ENCODE measurements around the gene MMP24OS. TPM values are rescaled to one million over a fixed set of nuclear protein-coding genes. Genes with fewer than 3 reads are reported as not detected.

The MMP24OS gene
- total and polyA plus RNA-seq, 4 donors: 5.2 to 16.0 (median 10.3) TPM

- peaks cover 2 to 13% (median 12%) of the 10 kb centered on the region in 4 donors for H3K4me1 ChIP-seq (ENCODE audit: control insufficient read depth in 4 of 4, insufficient read depth in 4 of 4, low read length in 3 of 4)
- no peak overlapping the region for H3K9ac ChIP-seq (ENCODE audit: low read depth in 1 of 2, low read length in 2 of 2)
- no peaks in the 10 kb centered on the region for H3K9me3 ChIP-seq (ENCODE audit: control insufficient read depth in 4 of 4, low read length in 3 of 4)
- H3K4me3 ChIP-seq (ENCODE audit: low read depth in 1 of 3, low read length in 3 of 3): no peak overlapping the region
- H3K27me3 ChIP-seq (ENCODE audit: control insufficient read depth in 4 of 4, insufficient read depth in 4 of 4, low read length in 3 of 4): no peaks in the 10 kb centered on the region
- DNase-seq (ENCODE audit: low spot score): no peak
- no peak for TF ChIP-seq YY1 (IDR thresholded peaks at IDR 0.05)
- TF ChIP-seq MAX (IDR thresholded peaks at IDR 0.05): no peak
- TF ChIP-seq GABPA (IDR thresholded peaks at IDR 0.05 in 1 of 2, conservative IDR thresholded peaks at IDR 0.05 in 1 of 2): no peak
- TF ChIP-seq SP1 (IDR thresholded peaks at IDR 0.05): no peak
- TF ChIP-seq FOXA2 (IDR thresholded peaks at IDR 0.05): no peak
- TF ChIP-seq REST (IDR thresholded peaks at IDR 0.05): no peak
- TF ChIP-seq TAF1 (conservative IDR thresholded peaks at IDR 0.05): no peak
- TF ChIP-seq HNF4A (conservative IDR thresholded peaks at IDR 0.05): no peak
- H3K27ac ChIP-seq (ENCODE audit: low read depth in 1 of 2, low read length in 2 of 2): no peak overlapping the region
- WGBS: 79% methylated on average over 1 of the region's 1 CpG
- peaks cover 0 to 4% (median 0%) of the 10 kb centered on the region in 4 donors for H3K36me3 ChIP-seq (ENCODE audit: control insufficient read depth in 4 of 4, insufficient read depth in 3 of 4, low read depth in 1 of 4, low read length in 3 of 4)
Measured at GRCh38 chr20:35312318-35312717, 34.4 kb upstream of the MMP24OS start.

GRCh38 chr20:35311822-35312221 lies 33.9 kb upstream of the MMP24OS start:
- TF ChIP-seq ZBTB33 (IDR thresholded peaks at IDR 0.05): no peak
- no peak for TF ChIP-seq CTCF (IDR thresholded peaks at IDR 0.05; ENCODE audit: low read depth, low read length, missing input control)
- TF ChIP-seq HNF4G (IDR thresholded peaks at IDR 0.05): no peak
- no peak for TF ChIP-seq HNF4A (conservative IDR thresholded peaks at IDR 0.05)
- TF ChIP-seq YY1 (IDR thresholded peaks at IDR 0.05): no peak
- TF ChIP-seq GABPA (IDR thresholded peaks at IDR 0.05 in 1 of 2, conservative IDR thresholded peaks at IDR 0.05 in 1 of 2): no peak
- no peak for TF ChIP-seq SP1 (IDR thresholded peaks at IDR 0.05)
- no peak for TF ChIP-seq JUND (IDR thresholded peaks at IDR 0.05)
- TF ChIP-seq NR2F2 (IDR thresholded peaks at IDR 0.05): no peak
- TF ChIP-seq RAD21 (IDR thresholded peaks at IDR 0.05): no peak
- TF ChIP-seq ATF3 (IDR thresholded peaks at IDR 0.05): no peak
- no peak for TF ChIP-seq EGR1 (IDR thresholded peaks at IDR 0.05; ENCODE audit: low read depth in 2 of 2)
- no peak for TF ChIP-seq FOXA2 (IDR thresholded peaks at IDR 0.05)
- TF ChIP-seq FOXA1 (IDR thresholded peaks at IDR 0.05): no peak
- TF ChIP-seq TAF1 (conservative IDR thresholded peaks at IDR 0.05): no peak
- no peak for TF ChIP-seq MAX (IDR thresholded peaks at IDR 0.05)
- H3K9ac ChIP-seq (ENCODE audit: low read depth in 1 of 2, low read length in 2 of 2): no peak overlapping the region
- H3K9me3 ChIP-seq (ENCODE audit: control insufficient read depth in 4 of 4, low read length in 3 of 4): no peaks in the 10 kb centered on the region
- DNase-seq (ENCODE audit: low spot score): no peak
- peaks cover 0 to 4% (median 0%) of the 10 kb centered on the region in 4 donors for H3K36me3 ChIP-seq (ENCODE audit: control insufficient read depth in 4 of 4, insufficient read depth in 3 of 4, low read depth in 1 of 4, low read length in 3 of 4)
- no peak overlapping the region for H3K27ac ChIP-seq (ENCODE audit: low read depth in 1 of 2, low read length in 2 of 2)
- H3K4me1 ChIP-seq (ENCODE audit: control insufficient read depth in 4 of 4, insufficient read depth in 4 of 4, low read length in 3 of 4): peaks cover 2 to 18% (median 16%) of the 10 kb centered on the region in 4 donors
- no peaks in the 10 kb centered on the region for H3K27me3 ChIP-seq (ENCODE audit: control insufficient read depth in 4 of 4, insufficient read depth in 4 of 4, low read length in 3 of 4)
- H3K4me3 ChIP-seq (ENCODE audit: low read depth in 1 of 3, low read length in 3 of 3): no peak overlapping the region
- WGBS: 94% methylated on average over 5 of the region's 5 CpGs
